Right lobe of liver (tissue), 4 donors: ENCODE data around the gene OR2AE1.

Experiments
- CTCF ChIP-seq, 4 donors: fragments of 200-600 bp in 3 of 4; fragments of 450-650 bp in 1 of 4; IDR thresholded peaks; one replicate each; pipeline versions ENCODE4 v1.5.1 to v1.8.0; 2016 to 2022; ENCODE audit warnings: antibody characterized with exemption in 4 of 4, mild to moderate bottlenecking in 2 of 4
- POLR2A ChIP-seq: fragments of 450-650 bp; IDR thresholded peaks from one replicate; pipeline ENCODE4 v1.6.1; 2017; ENCODE audit warnings: antibody characterized with exemption, mild to moderate bottlenecking
- donor health status: DM: no; HTN: no; CAD: no.
- donor health status: DM: no; HTN: no; CAD: no.
- donor health status: DM: no; HTN: yes; CAD: no.

- TF ChIP-seq CTCF (IDR thresholded peaks at IDR 0.05) = no peak
- no peak for TF ChIP-seq POLR2A
Observed at GRCh38 chr7:99876933-99877332, at the start of gene OR2AE1.
